Tongue (tissue), 2 donors: ENCODE measurements around the gene FBXW4. TPM values are rescaled to one million over a fixed set of nuclear protein-coding genes. Genes with fewer than 3 reads are reported as not detected.
A peak's percentile ranks its signal among the peaks of the same experiment; 100 is the strongest.

Experiments
- DNase-seq: peaks from one replicate; pipeline ENCODE4 v3.0.0-alpha.2; 2015
- total RNA-seq: library from RNA; depleted of rRNA; stranded (reverse); fragments of >200 nt; gene quantifications from one replicate; pipeline ENCODE4 v1.2.3, GENCODE V29; 2014

FBXW4 gene, protein sequence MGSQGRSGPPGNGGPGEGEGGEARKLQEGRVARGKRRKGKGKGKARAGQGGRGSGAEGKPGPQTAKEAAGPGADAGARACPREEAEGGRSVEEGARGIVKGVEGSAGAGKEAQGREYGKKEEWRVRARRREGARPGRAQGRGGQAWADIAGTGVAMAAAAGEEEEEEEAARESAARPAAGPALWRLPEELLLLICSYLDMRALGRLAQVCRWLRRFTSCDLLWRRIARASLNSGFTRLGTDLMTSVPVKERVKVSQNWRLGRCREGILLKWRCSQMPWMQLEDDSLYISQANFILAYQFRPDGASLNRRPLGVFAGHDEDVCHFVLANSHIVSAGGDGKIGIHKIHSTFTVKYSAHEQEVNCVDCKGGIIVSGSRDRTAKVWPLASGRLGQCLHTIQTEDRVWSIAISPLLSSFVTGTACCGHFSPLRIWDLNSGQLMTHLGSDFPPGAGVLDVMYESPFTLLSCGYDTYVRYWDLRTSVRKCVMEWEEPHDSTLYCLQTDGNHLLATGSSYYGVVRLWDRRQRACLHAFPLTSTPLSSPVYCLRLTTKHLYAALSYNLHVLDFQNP
- 71.1 TPM for total RNA-seq

DNA sequence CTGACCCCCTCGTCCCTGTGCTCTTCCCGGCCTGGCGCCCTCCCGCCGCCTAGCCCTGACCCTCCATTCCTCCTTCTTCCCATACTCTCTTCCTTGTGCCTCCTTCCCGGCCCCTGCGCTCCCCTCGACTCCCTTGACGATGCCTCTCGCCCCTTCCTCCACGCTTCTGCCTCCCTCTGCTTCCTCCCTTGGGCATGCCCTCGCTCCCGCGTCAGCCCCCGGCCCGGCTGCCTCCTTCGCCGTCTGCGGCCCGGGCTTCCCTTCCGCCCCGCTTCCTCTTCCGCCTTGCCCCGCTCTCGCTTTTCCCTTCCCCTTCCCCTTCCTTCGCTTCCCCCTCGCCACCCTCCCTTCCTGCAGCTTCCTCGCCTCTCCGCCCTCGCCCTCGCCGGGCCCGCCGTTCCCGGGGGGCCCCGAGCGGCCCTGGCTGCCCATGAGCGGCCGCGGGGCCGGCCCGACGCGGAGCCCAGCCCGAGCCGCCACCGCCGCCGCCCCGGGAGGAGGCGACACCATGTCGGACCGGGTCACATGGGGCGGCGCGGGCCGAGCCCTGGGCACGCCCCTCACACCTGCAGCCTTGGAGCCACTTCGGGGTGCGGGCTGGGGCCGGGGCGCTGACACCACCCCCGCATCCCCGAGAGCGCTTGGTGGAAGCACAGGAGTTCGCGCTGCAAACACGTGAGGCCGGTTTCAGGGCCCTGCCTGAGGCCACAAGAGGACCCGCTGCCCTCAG lies at the start of gene FBXW4:
TSS of gene FBXW4 (minus strand) at position 497 of the 730 bp plus-strand sequence. CDS start at position 432, 65 bp downstream.
- peak; percentile 55 for DNase-seq

DNA sequence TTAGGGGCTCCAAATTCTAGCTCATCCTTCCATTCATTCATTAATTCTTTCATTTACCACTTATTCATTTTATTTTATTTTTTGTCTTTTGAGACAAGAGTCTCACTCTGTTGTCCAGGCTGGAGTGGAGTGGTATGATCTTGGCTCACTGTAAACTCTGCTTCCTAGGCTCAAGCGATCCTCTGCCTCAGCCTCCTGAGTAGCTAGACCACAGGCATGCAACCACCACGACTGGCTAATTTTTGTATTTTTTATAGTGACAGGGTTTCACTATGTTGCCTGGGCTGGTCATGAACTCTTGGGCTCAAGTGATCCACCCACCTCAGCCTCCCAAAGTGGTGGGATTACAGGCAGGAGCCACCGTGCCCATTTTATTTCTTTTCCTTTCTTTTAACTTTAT lies 49.3 kb upstream of the FBXW4 start:
- DNase-seq = no peak

DNA sequence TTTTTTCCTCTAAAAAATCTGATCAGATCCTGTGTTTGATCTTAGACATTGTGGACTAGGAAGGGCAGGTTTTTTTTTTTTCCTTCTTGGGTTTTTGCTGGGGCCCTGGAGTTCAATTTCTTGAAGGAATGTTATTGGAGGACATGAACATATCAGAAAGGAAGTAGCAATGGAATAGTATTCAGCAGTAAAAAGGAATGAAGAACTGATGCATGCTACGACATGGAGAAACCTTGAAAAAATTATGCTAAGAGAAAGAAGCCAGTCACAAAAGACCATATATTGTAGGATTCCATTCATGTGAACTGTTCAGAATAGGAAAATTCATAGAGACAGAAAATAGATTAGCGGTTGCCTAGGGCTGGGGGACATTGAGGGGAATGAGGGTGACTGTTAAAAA lies 47.0 kb upstream of the FBXW4 start:
- no peak for DNase-seq

DNA sequence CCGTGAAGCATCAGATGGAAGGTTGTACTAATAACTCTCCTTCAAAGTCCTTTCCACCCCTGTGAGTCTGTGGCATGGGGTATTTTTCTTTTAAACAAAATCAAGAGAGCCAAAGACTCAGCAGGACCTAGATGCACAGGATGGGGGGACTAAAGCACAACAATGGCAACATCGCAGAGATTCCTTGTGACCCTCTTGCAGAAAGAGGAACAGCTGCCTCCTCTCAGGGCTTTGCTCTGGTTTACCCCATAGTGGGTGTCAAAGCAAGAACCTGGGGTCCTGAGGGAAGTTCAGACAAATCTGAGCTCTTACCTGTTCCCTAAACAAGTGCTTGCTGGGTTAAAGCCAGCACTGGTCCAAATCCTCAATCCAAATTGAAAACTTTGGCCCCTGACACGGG lies 41.7 kb upstream of the FBXW4 start:
- DNase-seq = no peak

DNA sequence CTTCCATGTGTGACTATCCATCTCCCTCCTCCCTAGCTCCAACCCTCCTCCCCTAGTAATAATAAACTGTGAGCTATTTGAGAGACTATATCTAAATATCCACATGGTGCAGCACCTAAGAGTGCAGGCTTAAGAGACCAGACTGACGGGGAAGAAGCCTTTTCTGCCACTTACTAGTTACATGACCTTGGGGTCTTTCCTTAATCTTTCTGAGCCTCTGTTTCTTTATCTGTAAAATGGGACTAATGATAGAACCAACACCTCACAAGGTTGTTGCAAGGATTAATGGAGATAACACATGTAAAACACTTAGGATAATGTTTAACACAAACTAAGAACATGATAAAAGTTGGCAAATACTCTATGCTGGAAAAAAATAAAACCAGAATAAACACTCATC lies 37.1 kb upstream of the FBXW4 start:
- no peak for DNase-seq

DNA sequence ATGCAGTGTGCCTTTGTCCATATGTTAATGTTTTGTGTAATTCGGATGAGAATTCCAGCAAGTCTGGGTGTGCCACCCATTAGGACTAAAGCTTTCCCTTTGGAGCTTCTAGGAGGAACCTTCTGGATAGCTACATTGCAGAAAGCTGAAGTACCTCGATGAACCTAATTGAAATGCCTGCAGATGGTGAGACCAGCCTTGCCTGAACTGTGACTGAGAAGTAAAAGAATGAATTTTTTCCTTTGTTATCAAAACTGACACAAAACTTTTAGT lies 31.1 kb upstream of the FBXW4 start:
- DNase-seq = no peak

DNA sequence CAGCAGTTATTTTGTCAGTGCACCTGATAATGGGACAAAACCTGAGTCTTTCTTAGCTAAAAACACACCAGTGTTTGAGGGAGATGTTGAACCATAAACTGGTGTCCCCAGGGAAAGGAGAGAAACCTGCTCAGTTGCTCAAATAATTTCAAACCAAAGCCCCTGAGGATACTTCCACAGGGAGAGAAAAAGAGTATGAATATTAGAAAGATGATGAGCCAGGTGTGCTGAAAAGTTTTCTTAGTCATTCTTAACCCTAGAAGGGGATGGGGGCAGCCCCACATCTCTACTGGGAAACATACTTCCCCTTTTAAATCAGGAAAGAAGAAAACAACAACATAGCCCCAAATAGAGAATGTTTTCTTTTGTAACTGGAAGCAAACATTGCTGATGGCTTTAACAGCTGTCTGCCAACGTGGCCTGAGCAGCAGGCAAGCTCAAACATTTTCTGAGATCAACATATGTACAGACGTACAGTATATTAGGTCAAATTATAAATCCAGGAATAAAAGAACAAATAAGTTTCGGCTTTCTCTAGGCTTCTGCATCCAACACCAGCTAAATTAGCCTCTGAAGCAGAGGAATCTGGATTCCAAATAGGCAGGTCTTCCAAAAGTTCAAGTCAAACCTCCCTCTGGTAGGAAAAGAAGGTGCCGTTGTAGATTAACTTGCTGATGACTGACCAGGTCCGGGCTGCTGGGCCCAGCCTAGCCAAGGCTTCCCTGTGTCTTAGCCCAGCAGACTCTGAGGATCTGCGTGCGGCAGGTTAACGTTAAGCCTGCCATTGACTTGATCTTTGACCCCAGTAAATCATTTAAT lies 30.5 kb upstream of the FBXW4 start:
- DNase-seq = no peak

DNA sequence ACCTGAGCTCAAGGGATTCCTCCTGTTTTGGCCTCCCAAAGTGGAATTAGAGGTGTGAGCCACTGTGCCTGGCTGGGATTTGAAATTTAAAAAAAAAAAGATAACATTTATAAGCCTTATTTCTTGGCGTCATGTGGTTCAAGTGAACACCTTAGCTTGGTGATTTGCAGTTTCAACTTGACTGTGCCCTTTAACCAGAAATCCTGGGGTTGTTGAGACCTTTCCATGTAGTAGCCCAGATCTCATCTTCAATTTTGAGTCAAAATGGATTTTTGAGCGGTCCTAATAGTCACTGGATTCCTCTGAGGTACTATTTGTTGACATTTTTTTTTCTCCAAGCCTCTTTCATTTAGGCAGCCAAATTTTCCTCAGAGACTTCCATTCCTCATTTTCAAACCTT lies 29.5 kb upstream of the FBXW4 start:
- no peak for DNase-seq

DNA sequence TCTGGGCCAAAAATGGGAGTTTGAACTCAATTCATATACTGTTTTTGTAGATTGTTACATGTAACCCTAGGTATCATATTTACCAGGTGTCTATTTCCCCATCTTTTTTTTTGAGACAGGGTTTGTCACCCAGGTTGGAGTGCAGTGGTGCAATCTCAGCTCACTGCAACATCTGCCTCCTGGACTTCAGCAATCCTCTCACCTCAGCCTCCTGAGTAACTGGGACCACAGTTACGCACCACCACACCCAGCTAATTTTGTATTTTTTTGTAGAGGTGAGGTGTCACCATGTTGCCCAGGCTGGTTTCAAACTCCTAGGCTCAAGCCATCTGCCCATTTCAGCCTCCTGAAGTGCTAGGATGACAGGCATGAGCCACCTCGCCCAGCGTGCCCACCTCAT lies 28.2 kb upstream of the FBXW4 start:
- DNase-seq = no peak

DNA sequence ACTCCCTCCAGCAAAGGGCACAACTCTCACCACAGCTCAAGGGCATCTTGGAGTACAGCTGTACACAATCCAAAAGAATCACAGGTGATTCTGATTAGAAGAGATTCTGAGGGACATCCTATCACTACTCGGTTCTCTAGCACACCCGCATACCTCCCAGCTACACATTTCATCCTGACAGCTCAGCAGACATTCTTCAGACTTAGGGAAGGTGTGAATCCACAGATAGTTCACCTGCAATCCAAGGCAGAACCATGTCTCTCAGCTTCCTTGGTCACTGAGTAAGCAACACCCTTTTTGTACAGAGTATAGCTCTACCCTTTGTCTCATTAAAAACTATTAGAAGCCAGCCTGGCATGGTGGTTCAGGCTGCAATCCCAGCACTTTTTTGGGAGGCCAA lies 26.8 kb upstream of the FBXW4 start:
- DNase-seq = no peak

DNA sequence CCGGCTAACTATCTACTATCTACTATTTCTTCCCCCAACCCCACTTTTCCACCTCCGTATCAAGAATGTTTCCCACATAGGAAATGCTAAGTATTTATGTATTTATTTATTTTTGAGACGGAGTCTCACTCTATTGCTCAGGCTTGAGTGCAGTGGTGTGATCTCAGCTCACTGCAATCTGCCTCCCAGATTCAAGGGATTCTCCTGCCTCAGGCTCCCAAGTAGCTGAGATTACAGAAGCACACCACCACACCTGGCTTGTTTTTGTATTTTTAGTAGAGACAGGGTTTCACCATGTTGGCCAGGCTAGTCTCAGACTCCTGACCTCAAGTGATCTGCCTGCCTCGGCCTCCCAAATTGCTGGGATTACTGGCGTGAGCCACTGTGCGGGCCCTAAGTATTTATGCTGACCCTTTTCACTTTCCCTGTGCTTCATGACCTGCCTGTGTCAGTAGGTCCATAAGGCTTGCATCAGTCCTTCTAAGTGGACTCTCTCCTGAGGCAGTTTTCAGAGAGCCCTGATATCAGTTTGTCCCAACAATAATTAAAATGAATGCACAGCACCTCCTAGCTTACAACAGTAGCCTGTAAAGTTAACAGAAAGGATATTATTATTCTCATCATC lies 25.7 kb upstream of the FBXW4 start:
- DNase-seq = no peak

DNA sequence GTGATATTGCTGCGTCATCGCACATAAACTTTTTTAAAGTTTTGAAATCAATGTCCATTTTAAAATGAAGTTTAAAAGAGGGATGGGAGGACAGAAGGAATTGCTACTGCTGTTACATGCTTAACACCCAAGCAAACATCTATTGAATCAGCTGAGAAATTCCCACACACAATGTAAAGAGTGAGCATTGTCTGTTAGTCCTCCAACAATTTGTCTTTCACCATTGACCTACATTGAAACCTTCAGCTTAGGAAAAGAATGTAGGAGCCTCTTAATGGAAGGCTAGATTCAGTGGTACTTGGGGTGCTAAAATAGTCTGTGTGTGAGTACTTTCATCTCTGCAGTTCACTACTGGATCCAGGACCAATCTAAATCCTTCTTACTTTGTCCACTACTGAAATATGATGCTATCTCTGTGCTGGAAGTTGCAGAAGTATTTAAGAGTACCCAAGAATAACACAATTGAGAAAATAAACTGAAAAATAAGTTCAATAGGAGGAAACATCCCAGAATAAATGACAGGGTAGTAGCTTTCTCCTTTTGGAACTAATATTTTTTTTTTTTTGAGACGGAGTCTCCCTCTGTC lies 23.8 kb upstream of the FBXW4 start:
- DNase-seq = no peak

DNA sequence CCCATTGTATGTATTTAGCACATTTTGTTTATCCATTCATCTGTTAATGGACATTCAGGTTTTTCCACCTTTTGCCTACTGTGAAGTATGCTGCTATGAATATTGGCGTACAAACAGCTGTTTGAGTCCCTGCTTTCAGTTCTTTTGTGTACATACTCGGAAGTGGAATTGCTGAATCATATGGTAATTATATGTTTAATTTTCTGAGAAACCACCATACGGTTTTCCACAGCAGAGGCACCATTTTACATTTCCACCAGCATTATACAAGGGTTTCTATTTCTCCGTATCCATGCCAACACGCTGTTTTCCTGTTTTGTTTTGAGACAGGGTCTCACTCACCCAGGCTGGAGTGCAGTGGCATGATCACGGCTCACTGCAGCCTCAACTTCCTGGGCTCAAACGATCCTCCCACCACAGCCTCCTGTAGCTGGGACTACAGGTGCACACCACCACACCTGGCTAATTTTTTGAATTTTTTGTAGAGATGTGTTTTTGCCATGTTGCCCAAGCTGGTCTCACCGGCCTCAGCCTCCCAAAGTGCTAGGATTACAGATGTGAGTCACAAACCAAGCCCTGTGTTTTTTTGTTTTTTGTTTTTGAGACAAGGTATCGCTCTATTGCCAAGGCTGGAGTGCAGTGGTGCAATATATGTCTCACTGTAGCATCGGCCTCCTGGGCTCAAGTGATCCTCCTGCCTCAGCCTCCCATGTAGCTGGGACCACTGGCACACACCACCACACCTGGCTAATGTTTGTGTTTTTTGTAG lies 22.1 kb upstream of the FBXW4 start:
- DNase-seq = peak; percentile 32

DNA sequence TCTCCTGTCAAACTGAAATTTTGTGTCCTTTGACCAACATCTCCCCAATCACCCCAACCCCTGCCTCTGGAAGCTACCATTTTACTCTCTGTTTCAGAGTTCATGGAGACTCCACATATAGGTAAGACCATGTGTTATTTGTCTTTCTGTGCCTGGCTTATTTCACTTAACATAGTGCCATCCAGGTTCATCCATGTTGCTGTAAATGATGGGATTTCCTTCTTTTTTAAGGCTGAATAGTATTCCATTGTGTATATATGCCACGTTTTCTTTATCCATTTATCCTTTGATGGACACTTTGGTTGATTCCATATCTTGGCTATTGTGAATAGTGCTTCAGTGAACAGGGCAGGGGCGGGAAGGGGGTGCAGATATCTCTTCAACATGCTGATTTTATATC lies 18.0 kb upstream of the FBXW4 start:
- no peak for DNase-seq

DNA sequence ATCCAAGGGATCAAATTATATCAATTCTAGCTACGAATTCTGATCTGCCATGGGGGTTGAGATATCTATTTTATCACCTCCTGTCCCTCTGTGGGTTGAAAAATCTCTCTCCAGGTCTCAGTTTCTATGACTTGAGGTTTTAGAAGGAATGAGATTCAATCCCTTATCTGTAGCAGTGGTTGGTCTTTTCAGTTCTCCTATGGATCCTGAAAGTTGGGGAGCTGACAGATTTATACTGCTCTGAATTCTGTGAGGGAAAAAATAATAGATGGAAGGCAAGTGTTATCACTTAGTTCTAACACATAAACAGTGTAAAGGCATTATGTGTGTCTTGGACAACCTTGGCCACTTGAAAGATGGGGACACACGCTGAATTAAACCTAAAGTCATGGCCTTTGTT lies 15.8 kb upstream of the FBXW4 start:
- no peak for DNase-seq

DNA sequence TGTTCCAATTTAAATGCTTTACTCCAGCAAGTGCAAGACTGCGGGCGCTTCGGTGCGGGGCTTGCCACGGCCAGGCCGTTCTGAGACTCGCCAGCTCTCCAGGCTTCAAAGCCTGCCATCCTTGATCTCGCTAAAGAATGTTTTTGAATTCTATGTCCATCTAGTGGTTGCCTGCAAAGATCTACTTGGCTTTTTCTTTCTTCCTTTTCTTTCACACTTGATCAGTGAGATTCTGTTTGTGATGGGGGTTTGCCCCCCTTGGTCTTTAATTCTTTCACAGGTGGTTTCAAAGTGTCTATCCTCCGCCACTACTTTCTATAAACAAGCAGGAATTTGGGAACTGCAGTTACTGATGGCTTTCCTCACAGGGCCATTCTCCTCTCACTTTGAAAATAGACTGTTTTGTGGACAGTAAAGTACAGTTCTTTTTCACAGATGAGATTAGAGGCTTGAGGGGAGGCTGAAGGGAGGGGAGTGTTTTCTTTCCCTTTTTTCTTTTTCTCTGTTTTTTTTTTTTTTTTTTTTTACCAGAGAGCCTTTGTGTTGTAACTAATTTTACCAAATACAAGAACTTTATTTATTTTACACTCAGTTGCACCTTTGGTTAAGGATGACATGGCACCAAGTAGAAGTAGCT lies 15.2 kb upstream of the FBXW4 start:
- DNase-seq = no peak

DNA sequence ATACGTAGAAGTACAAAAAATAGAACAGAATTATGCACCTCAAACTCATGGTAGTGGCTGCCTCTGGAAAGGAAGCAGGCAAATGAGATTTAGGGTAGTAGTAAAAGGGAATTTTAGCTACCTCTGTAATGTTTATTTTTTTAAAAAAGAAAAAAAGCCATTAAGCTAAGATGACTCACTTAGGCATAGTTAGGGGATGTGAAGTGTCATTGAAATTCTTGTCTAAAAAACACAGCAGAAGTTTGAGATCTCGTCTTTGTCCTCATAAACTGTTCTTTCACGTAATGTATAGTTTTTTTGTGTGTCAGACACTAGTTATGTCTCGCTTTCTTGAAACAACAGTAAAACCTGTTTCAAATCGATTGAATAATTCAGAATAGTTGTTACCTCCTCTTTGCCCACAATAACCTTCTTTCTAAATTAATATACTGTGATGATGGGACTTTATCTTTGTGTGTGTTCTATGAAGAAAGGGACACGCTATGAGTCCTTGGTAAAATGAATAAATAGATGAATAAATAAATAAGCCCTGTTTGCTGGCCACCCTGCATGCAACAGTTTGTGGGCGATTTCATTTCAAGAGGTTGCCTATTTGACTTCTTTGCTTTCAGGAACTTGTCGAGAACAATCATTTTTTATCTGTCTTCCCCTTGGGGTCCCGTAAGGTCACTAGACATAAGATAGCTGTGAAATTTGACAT lies 14.5 kb upstream of the FBXW4 start:
- no peak for DNase-seq

DNA sequence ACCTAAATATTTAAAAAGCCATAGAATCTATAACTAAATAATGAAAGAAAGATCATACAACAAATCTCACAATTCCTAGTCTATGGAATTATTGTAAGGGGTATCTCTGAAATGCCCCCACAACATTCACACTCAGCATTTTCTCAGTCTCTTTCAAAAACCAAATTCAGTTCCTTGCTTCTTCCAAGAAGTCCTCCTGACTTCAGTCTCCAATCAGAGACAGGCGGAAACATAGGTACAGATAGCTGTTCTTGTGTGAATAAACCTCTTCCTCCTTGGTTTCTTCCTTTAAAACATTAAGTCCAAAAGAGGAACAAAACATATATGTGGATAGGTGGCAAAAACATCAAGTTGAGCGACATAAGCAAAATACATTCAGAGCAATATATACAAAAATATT lies 13.9 kb upstream of the FBXW4 start:
- no peak for DNase-seq

DNA sequence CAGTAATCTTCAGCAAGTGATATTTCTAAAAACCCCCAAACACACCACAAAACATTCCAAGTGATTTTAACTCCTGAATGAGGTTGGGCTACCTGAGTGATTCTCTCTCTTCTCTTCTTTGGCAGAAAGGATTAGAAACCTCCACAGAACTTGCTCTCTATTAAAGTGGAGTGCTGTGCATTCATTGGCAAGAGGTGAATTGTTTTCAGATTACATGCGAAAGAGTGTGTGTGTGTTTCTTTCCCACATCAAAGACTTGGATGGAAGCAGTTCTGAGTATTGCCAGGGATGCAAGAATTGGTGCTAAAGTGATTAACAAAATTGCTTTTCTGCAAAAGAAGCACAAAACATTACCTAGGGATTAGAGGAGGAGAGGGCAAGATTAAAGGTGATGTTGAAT lies 13.1 kb upstream of the FBXW4 start:
- no peak for DNase-seq

DNA sequence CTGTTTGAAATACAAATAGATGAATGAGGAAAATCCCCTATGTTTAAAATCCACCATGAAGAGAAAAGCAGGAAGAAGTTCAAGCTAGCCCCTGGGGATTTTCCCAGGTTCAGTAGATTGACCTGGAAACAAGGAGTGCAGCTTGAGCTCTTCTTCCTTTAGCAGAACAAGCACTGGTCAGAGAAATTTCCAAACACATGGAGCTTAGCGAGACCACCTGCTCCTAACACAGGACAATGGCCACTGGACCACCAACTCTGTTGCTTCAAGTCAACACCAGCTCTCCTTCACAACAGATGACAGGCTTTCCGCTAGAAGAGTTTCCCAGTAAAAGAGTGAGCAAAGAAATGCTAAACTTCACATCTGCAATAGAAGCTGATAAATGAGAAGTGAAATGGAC lies 9.4 kb upstream of the FBXW4 start:
- DNase-seq = no peak
